MCF 10A (cell line): ENCODE data around the gene AIG1. TPM values are rescaled to one million over a fixed set of nuclear protein-coding genes. Genes with fewer than 3 reads are reported as not detected.
"Not testable (repeated sequence)": the region's sequence is repeated elsewhere in the genome, so short reads cannot be mapped to it uniquely, and the experiment has no call there.

Experiments
- BruUV-seq: library from RNA; stranded (reverse); fragments of 400-500 nt; replicated peaks from 2 replicates; lab custom pipeline; 2021; lab: Mats Ljungman, UMichigan
- CTCF ChIA-PET: fragments of 300-600 bp; sonication (Branson Sonifier 250); formaldehyde crosslinking; extraction: SDS; loops from one replicate; lab custom pipeline; 2021; ENCODE audit warnings: antibody characterized with exemption, inconsistent platforms; lab: Yijun Ruan, JAX
- POLR2A ChIA-PET: fragments of 300-600, 350-650 bp; sonication (Branson Sonifier 250); formaldehyde crosslinking; extraction: SDS; loops from one replicate; lab custom pipeline; 2020; ENCODE audit warnings: antibody characterized with exemption, inconsistent platforms; lab: Yijun Ruan, JAX
- DNase-seq: peaks from one replicate; pipeline ENCODE4 v3.0.0-alpha.2; 2018; ENCODE audit not compliant: unreplicated experiment
- H3K27ac Mint-ChIP-seq: one replicate; pipeline ENCODE4 v1.8.0; 2022; ENCODE audit warnings: mild to moderate bottlenecking, low read depth, mixed read lengths; ENCODE audit not compliant: unreplicated experiment
- H3K27me3 Mint-ChIP-seq: one replicate; pipeline ENCODE4 v1.8.0; 2022; ENCODE audit warnings: mixed read lengths; ENCODE audit not compliant: insufficient read depth, unreplicated experiment
- H3K36me3 Mint-ChIP-seq: one replicate; pipeline ENCODE4 v1.8.0; 2022; ENCODE audit warnings: mild to moderate bottlenecking, moderate library complexity, mixed read lengths; ENCODE audit not compliant: insufficient read depth, unreplicated experiment
- H3K4me1 Mint-ChIP-seq: one replicate; pipeline ENCODE4 v1.8.0; 2022; ENCODE audit warnings: mixed read lengths; ENCODE audit not compliant: insufficient read depth, unreplicated experiment
- H3K4me3 Mint-ChIP-seq: one replicate; pipeline ENCODE4 v1.8.0; 2022; ENCODE audit warnings: mild to moderate bottlenecking, moderate library complexity, mixed read lengths; ENCODE audit not compliant: unreplicated experiment
- H3K9me3 Mint-ChIP-seq: one replicate; pipeline ENCODE4 v1.8.0; 2022; ENCODE audit warnings: mixed read lengths; ENCODE audit not compliant: unreplicated experiment
- CTCF ChIP-seq: fragments of 200-600 bp; IDR thresholded peaks from one replicate; pipeline ENCODE4 v1.8.0; 2022; ENCODE audit warnings: antibody characterized with exemption, mild to moderate bottlenecking; ENCODE audit not compliant: unreplicated experiment
- intact Hi-C: fragments of 100-400 bp; cut with micrococcal nuclease; formaldehyde crosslinking; loops from 2 replicates; pipeline ENCODE4 v1.14.1; 2022
- total RNA-seq: library from RNA; stranded (reverse); gene quantifications from 2 replicates; pipeline ENCODE4 v1.2.3, GENCODE V29; 2022

Gene AIG1
- total RNA-seq, 1 experiment from 2014 or later: 106 TPM

DNA sequence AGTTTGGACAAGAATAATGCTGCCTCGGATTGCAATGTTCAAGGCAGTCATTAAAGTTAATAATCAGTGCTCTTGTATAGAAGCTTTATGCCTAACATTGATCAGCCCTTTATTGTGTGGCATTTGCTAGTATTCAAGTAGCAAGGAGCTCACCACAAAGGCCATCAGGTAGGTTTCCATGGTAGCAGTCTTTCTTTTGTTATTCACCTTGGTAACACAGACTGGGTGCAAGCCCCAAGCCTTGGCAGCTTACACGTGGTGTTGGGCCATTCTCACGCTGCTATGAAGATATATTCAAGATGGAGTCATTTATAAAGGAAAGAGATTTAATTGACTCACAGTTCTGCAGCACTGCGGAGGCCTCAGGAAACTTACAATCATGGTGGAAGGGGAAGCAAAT, 240.5 kb downstream of the AIG1 start:
- Mint-ChIP-seq H3K4me3 (no peak overlapping the region), H3K4me1 (no peaks in the 10 kb centered on the region), H3K27ac (no peak overlapping the region), H3K9me3 (no peaks in the 10 kb centered on the region), H3K27me3 (no peaks in the 10 kb centered on the region), H3K36me3 (peaks cover 13% of the 10 kb centered on the region)
- POLR2A ChIA-PET: interaction anchor here (1.0 kb wide), 2 partner anchors 12 to 24 kb away, joined by 3 read pairs; no protein-coding TSS in a partner anchor
- TF ChIP-seq CTCF: no peak
- no TSS peak for BruUV-seq
- intact Hi-C loops: no loop called here
- CTCF ChIA-PET: interaction anchor here (0.6 to 0.9 kb wide), 2 partner anchors 21 to 446 kb away, joined by 6 to 7 read pairs; no protein-coding TSS in a partner anchor
- DNase-seq: no peak

GRCh38 chr6:143307760-143308159, 247.1 kb downstream of the AIG1 start:
- H3K27ac Mint-ChIP-seq, CTCF ChIA-PET, H3K27me3 Mint-ChIP-seq, DNase-seq, intact Hi-C loops, H3K4me3 Mint-ChIP-seq, H3K36me3 Mint-ChIP-seq, BruUV-seq, H3K4me1 Mint-ChIP-seq: not testable (repeated sequence)
- POLR2A ChIA-PET: interaction anchor here (0.6 kb wide), 1 partner anchor 40 kb away, joined by 4 read pairs; no protein-coding TSS in a partner anchor
- H3K9me3 Mint-ChIP-seq: peaks cover 10% of the 10 kb centered on the region

GRCh38 chr6:143313163-143313562, 252.5 kb downstream of the AIG1 start:
- H3K27ac Mint-ChIP-seq: no peak overlapping the region
- no peaks in the 10 kb centered on the region for H3K4me1 Mint-ChIP-seq
- BruUV-seq: no TSS peak
- H3K36me3 Mint-ChIP-seq: peaks cover 24% of the 10 kb centered on the region
- no peak for DNase-seq
- peaks cover 37% of the 10 kb centered on the region for H3K9me3 Mint-ChIP-seq
- no peak for TF ChIP-seq CTCF
- ChIA-PET POLR2A (interaction anchor here (0.5 to 1.4 kb wide), 3 partner anchors 7 to 627 kb away, joined by 3 to 6 read pairs (median 3); no protein-coding TSS in a partner anchor), CTCF (interaction anchor here (0.7 kb wide), 1 partner anchor 69 kb away, joined by 4 read pairs; no protein-coding TSS in a partner anchor)
- intact Hi-C loops: no loop called here
- no peak overlapping the region for H3K4me3 Mint-ChIP-seq
- H3K27me3 Mint-ChIP-seq: no peaks in the 10 kb centered on the region

- no peak overlapping the region for H3K27ac Mint-ChIP-seq
- TF ChIP-seq CTCF: no peak
- ChIA-PET POLR2A (no interaction called here), CTCF (interaction anchor here (0.8 kb wide), 1 partner anchor 106 kb away, joined by 3 read pairs; no protein-coding TSS in a partner anchor)
- H3K4me3 Mint-ChIP-seq: no peak overlapping the region
- peaks cover 9% of the 10 kb centered on the region for H3K9me3 Mint-ChIP-seq
- no TSS peak for BruUV-seq
- intact Hi-C loops: no loop called here
- peaks cover 5% of the 10 kb centered on the region for H3K36me3 Mint-ChIP-seq
- no peaks in the 10 kb centered on the region for H3K4me1 Mint-ChIP-seq
- H3K27me3 Mint-ChIP-seq: no peaks in the 10 kb centered on the region
- DNase-seq: no peak
Measured at GRCh38 chr6:143321491-143322086, 260.9 kb downstream of the AIG1 start.
